Measurements from ENCODE around the gene RUVBL1.

DNA sequence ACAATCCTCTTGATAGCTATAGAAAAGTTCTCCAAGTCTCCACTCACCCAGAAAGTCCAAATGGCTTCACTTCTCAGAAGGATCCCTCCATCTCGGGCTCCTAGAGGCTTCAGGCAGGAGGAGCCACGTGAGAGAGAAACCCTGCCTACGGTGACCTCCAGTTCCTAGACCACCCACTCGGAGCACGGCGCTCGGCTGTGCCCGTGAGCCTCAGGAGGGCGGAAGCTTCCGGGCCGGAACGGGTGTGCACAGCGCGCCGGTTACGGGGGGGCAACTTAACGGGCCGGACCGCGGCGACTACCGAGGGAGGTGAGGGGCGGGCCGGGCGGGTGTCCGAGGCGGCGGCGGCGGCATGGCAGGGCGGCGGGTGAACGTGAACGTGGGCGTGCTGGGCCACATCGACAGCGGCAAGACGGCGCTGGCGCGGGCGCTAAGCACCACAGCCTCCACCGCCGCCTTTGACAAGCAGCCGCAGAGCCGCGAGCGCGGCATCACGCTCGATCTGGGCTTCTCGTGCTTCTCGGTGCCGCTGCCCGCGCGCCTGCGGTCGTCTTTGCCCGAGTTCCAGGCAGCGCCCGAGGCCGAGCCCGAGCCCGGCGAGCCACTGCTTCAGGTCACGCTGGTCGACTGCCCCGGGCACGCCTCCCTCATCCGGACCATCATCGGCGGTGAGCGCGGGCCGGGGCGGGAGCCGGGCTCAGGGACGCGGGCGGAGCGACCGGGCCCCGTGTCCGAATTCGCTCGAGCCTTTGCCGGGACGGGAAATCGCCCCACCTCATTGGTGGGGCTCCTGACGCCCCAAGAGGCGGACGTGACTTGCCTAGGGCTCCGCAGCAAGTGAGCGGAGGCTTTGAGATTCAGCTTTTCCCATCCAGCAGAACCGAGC, 29.8 kb upstream of the RUVBL1 start, which contains the start of gene EEFSEC:
- TF ChIP-seq, protein P1, sequence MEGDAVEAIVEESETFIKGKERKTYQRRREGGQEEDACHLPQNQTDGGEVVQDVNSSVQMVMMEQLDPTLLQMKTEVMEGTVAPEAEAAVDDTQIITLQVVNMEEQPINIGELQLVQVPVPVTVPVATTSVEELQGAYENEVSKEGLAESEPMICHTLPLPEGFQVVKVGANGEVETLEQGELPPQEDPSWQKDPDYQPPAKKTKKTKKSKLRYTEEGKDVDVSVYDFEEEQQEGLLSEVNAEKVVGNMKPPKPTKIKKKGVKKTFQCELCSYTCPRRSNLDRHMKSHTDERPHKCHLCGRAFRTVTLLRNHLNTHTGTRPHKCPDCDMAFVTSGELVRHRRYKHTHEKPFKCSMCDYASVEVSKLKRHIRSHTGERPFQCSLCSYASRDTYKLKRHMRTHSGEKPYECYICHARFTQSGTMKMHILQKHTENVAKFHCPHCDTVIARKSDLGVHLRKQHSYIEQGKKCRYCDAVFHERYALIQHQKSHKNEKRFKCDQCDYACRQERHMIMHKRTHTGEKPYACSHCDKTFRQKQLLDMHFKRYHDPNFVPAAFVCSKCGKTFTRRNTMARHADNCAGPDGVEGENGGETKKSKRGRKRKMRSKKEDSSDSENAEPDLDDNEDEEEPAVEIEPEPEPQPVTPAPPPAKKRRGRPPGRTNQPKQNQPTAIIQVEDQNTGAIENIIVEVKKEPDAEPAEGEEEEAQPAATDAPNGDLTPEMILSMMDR (IDR thresholded peaks at IDR 0.05): no peak
- peak in 1 of 2 donors; percentile 26 for TF ChIP-seq POLR2A (IDR thresholded peaks at IDR 0.05)
